Measurements from ENCODE around the gene CLCNKB. TPM values are rescaled to one million over a fixed set of nuclear protein-coding genes. Genes with fewer than 3 reads are reported as not detected.
A peak's percentile ranks its signal among the peaks of the same experiment; 100 is the strongest.

CLCNKB gene
- total and polyA plus RNA-seq, 2 of the 13 experiments (the other 11 are each of a cell fraction or from before 2014, with no cell fraction given): 0.04 TPM; not detected in 1

- TF ChIP-seq, protein P1, sequence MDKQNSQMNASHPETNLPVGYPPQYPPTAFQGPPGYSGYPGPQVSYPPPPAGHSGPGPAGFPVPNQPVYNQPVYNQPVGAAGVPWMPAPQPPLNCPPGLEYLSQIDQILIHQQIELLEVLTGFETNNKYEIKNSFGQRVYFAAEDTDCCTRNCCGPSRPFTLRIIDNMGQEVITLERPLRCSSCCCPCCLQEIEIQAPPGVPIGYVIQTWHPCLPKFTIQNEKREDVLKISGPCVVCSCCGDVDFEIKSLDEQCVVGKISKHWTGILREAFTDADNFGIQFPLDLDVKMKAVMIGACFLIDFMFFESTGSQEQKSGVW (CRISPR knock-in tag; IDR thresholded peaks at IDR 0.05; ENCODE audit: borderline replicate concordance): no peak
- TF ChIP-seq, protein P2, sequence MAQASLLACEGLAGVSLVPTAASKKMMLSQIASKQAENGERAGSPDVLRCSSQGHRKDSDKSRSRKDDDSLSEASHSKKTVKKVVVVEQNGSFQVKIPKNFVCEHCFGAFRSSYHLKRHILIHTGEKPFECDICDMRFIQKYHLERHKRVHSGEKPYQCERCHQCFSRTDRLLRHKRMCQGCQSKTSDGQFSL (CRISPR knock-in tag; IDR thresholded peaks at IDR 0.05): no peak
- TF ChIP-seq RAD51 (IDR thresholded peaks at IDR 0.05; ENCODE audit: borderline replicate concordance) (no peak), CENPX (CRISPR knock-in tag; IDR thresholded peaks at IDR 0.05) (no peak), IKZF1 (IDR thresholded peaks at IDR 0.05) (no peak), SOX13 (IDR thresholded peaks at IDR 0.05) (no peak), SOX13 (CRISPR knock-in tag; conservative IDR thresholded peaks at IDR 0.05 in 1 of 2, IDR thresholded peaks at IDR 0.05 in 1 of 2) (no peak), SPEN (CRISPR knock-in tag; IDR thresholded peaks at IDR 0.05; ENCODE audit: low read depth) (peak; percentile 40; the same call in 1 of the 2 replicates), POLR2G (IDR thresholded peaks at IDR 0.05; ENCODE audit: low read depth, low read length) (no peak), RARA (CRISPR knock-in tag; IDR thresholded peaks at IDR 0.05) (no peak), ZNF816 (CRISPR knock-in tag; IDR thresholded peaks at IDR 0.05; ENCODE audit: borderline replicate concordance) (no peak), ZNF891 (CRISPR knock-in tag; IDR thresholded peaks at IDR 0.05) (no peak), ZNF557 (CRISPR knock-in tag; IDR thresholded peaks at IDR 0.05) (no peak), FOXK2 (IDR thresholded peaks at IDR 0.05) (no peak), RERE (CRISPR knock-in tag; IDR thresholded peaks at IDR 0.05; ENCODE audit: low read depth) (no peak), ZNF232 (CRISPR knock-in tag; IDR thresholded peaks at IDR 0.05; ENCODE audit: borderline replicate concordance) (no peak), ZBTB3 (CRISPR knock-in tag; IDR thresholded peaks at IDR 0.05; ENCODE audit: borderline replicate concordance, low read depth) (no peak), CCAR2 (optimal IDR thresholded peaks at IDR 0.05; ENCODE audit: low read depth, low read length) (no peak), MAFK (conservative IDR thresholded peaks at IDR 0.05 in 1 of 2, IDR thresholded peaks at IDR 0.05 in 1 of 2; ENCODE audit: low read length in 2 of 2) (no peak), KLF9 (CRISPR knock-in tag; IDR thresholded peaks at IDR 0.05; ENCODE audit: low read depth) (no peak)
- TF ChIP-seq, protein P3, sequence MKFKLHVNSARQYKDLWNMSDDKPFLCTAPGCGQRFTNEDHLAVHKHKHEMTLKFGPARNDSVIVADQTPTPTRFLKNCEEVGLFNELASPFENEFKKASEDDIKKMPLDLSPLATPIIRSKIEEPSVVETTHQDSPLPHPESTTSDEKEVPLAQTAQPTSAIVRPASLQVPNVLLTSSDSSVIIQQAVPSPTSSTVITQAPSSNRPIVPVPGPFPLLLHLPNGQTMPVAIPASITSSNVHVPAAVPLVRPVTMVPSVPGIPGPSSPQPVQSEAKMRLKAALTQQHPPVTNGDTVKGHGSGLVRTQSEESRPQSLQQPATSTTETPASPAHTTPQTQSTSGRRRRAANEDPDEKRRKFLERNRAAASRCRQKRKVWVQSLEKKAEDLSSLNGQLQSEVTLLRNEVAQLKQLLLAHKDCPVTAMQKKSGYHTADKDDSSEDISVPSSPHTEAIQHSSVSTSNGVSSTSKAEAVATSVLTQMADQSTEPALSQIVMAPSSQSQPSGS (CRISPR knock-in tag; IDR thresholded peaks at IDR 0.05): no peak
- TF ChIP-seq, protein P4, sequence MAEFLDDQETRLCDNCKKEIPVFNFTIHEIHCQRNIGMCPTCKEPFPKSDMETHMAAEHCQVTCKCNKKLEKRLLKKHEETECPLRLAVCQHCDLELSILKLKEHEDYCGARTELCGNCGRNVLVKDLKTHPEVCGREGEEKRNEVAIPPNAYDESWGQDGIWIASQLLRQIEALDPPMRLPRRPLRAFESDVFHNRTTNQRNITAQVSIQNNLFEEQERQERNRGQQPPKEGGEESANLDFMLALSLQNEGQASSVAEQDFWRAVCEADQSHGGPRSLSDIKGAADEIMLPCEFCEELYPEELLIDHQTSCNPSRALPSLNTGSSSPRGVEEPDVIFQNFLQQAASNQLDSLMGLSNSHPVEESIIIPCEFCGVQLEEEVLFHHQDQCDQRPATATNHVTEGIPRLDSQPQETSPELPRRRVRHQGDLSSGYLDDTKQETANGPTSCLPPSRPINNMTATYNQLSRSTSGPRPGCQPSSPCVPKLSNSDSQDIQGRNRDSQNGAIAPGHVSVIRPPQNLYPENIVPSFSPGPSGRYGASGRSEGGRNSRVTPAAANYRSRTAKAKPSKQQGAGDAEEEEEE (CRISPR knock-in tag; IDR thresholded peaks at IDR 0.05; ENCODE audit: borderline replicate concordance): no peak
Measured at GRCh38 chr1:16067127-16067768, 23.7 kb downstream of the CLCNKB start (continued).

Measured in HepG2 (cell line).